ENCODE data around the gene GALNT17. TPM values are rescaled to one million over a fixed set of nuclear protein-coding genes. Genes with fewer than 3 reads are reported as not detected.
"Not testable (repeated sequence)": the region's sequence is repeated elsewhere in the genome, so short reads cannot be mapped to it uniquely, and the experiment has no call there.

GALNT17 gene
- total RNA-seq, 3 donors from 2014 or later, result 0.69 to 17.3 (median 1.6) TPM

DNA sequence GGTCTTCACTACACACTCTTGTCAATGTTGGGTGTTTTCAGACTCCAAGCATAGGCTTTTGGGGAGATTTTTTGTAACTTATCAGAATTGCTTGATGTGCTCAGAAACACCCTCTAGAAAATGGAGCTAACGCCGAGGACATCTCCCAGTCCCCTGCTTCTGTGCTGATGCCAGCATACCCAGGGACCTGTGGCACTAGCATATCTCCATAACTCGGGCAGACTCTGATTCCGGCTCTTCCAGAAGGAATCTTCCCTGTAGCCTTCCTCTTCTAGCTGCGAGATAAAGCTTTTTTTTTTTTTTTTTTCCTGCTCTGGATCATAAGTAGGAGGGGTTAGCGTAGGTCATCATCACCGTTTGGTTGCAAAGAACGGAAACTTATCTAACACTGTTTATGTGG lies 434.4 kb downstream of the GALNT17 start:
- no peak for ATAC-seq
- Histone ChIP-seq H3K4me3 (no peak overlapping the region), H3K4me1 (ENCODE audit: low read depth) (no peaks in the 10 kb centered on the region), H3K9me3 (peaks cover 51% of the 10 kb centered on the region), H3K36me3 (ENCODE audit: low read depth) (no peaks in the 10 kb centered on the region)
- intact Hi-C loops (cut with DNase I, micrococcal nuclease), result no loop called here
- DNase-seq, result no peak
- no peak for TF ChIP-seq CTCF (IDR thresholded peaks at IDR 0.05)

DNA sequence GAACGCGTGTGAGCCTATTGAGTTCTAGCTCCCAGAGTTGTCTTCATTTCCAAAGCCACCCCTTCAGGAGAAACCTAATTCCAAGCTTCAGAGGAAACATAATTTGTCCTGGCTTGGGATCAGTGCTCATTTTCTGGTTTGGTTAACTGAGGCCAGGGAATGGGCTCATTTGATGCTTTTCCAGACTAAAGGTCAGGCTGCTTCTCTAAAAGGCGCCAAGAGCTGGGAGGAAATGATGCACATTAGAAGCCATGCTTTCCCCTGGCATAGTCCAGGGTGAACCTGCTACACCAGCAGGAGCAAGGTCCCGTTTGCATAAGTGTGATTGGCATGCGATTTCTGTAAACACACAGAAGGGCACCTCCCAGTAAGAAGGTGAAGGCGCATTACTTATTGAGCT lies 435.0 kb downstream of the GALNT17 start:
- Histone ChIP-seq H3K4me3 (no peak overlapping the region), H3K36me3 (ENCODE audit: low read depth) (no peaks in the 10 kb centered on the region), H3K9me3 (peaks cover 53% of the 10 kb centered on the region), H3K4me1 (ENCODE audit: low read depth) (no peaks in the 10 kb centered on the region)
- no peak for TF ChIP-seq CTCF (IDR thresholded peaks at IDR 0.05)
- DNase-seq, result no peak
- intact Hi-C loops (cut with DNase I, micrococcal nuclease), result no loop called here
- ATAC-seq, result no peak

GRCh38 chr7:71574153-71574860 lies 442.4 kb downstream of the GALNT17 start:
- no peaks in the 10 kb centered on the region for H3K36me3 ChIP-seq (ENCODE audit: low read depth)
- no peak for TF ChIP-seq CTCF (IDR thresholded peaks at IDR 0.05)
- intact Hi-C loops (cut with DNase I, micrococcal nuclease), result no loop called here
- ATAC-seq (no peak), DNase-seq (no peak)
- no peak overlapping the region for H3K4me3 ChIP-seq
- peaks cover 56% of the 10 kb centered on the region for H3K9me3 ChIP-seq
- H3K4me1 ChIP-seq (ENCODE audit: low read depth), result no peaks in the 10 kb centered on the region

DNA sequence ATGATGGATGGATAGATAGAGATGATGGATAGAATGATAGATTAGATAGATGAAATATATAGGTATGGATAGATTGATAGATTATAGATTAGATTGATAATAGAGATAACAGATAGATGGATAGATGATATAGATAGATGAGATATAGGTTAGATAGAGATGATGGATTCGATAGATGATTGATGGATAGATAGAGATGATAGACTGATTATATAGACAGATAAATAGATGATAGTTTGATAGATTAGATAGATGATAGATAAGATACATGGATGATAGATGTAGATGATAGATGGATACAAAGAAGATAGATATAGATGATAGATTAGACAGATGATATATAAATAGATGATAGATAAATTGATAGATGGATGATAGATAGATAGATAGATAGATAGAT lies 448.1 kb downstream of the GALNT17 start:
- TF ChIP-seq CTCF (IDR thresholded peaks at IDR 0.05), result no peak
- intact Hi-C loops (cut with DNase I, micrococcal nuclease), result no loop called here
- no peak for DNase-seq
- no peaks in the 10 kb centered on the region for H3K36me3 ChIP-seq (ENCODE audit: low read depth)
- peaks cover 30% of the 10 kb centered on the region for H3K9me3 ChIP-seq
- H3K4me1 ChIP-seq (ENCODE audit: low read depth), result no peaks in the 10 kb centered on the region
- no peak for ATAC-seq
- no peak overlapping the region for H3K4me3 ChIP-seq

DNA sequence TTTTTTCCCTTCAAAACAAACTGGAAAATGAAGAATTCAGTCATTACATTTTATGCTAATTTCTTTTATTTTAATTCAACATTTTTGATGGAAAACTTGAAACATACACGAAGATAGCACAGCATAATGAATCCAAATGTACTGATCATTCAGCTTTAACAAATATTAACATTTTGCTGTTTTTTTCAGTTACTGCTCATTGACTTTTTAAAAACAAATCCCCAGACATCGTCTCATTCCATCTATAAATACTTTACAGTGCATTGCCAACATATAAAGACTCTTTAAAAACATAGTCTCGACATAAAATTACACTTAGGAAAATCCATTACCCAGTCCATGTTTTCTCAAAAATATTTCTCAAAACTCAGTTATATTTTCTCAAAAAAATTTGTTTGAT lies 452.3 kb downstream of the GALNT17 start:
- TF ChIP-seq CTCF (IDR thresholded peaks at IDR 0.05), result no peak
- intact Hi-C loops (cut with DNase I, micrococcal nuclease), result no loop called here
- H3K4me1 ChIP-seq (ENCODE audit: low read depth), result no peaks in the 10 kb centered on the region
- no peak overlapping the region for H3K4me3 ChIP-seq
- H3K36me3 ChIP-seq (ENCODE audit: low read depth), result no peaks in the 10 kb centered on the region
- DNase-seq (no peak), ATAC-seq (no peak)
- peaks cover 30% of the 10 kb centered on the region for H3K9me3 ChIP-seq

- DNase-seq, result no peak
- Histone ChIP-seq H3K4me1 (ENCODE audit: low read depth) (no peaks in the 10 kb centered on the region), H3K36me3 (ENCODE audit: low read depth) (no peaks in the 10 kb centered on the region), H3K9me3 (peaks cover 57% of the 10 kb centered on the region), H3K4me3 (no peak overlapping the region)
- intact Hi-C loops (cut with DNase I, micrococcal nuclease), result no loop called here
- no peak for ATAC-seq
- no peak for TF ChIP-seq CTCF (IDR thresholded peaks at IDR 0.05)
Measured at GRCh38 chr7:71591876-71592275, 459.9 kb downstream of the GALNT17 start.

- ATAC-seq; H3K4me3 ChIP-seq; H3K36me3 ChIP-seq (ENCODE audit: low read depth); H3K4me1 ChIP-seq (ENCODE audit: low read depth); DNase-seq; intact Hi-C loops (cut with DNase I, micrococcal nuclease): not testable (repeated sequence)
- H3K9me3 ChIP-seq, result peaks cover 58% of the 10 kb centered on the region
Measured at GRCh38 chr7:71592388-71592787, 460.4 kb downstream of the GALNT17 start.
